HUES64 (cell line): ENCODE measurements around the gene PREX1.

Experiments
- H3K27ac ChIP-seq: 2 replicates; pipeline ENCODE4 v1.7.0; 2013; ENCODE audit warnings: low read depth, low read length, inconsistent platforms
- H3K27me3 ChIP-seq: 2 replicates; pipeline ENCODE4 v1.6.1; 2013; ENCODE audit warnings: mild to moderate bottlenecking, low read length; ENCODE audit not compliant: insufficient read depth
- H3K36me3 ChIP-seq: 2 replicates; pipeline ENCODE4 v1.6.1; 2013; ENCODE audit warnings: mild to moderate bottlenecking, low read length; ENCODE audit not compliant: insufficient read depth
- H3K4me1 ChIP-seq: 2 replicates; pipeline ENCODE4 v1.6.1; 2013; ENCODE audit warnings: mild to moderate bottlenecking, low read length, moderate library complexity; ENCODE audit not compliant: insufficient read depth
- H3K4me3 ChIP-seq: 2 replicates; pipeline ENCODE4 v1.5.1; 2013; ENCODE audit warnings: mild to moderate bottlenecking, low read length, moderate library complexity
- H3K9ac ChIP-seq: 2 replicates; pipeline ENCODE4 v1.6.1; 2013; ENCODE audit warnings: mild to moderate bottlenecking, low read depth, low read length
- H3K9me3 ChIP-seq: 2 replicates; pipeline ENCODE4 v1.6.1; 2013; ENCODE audit warnings: low read depth, low read length; ENCODE audit not compliant: insufficient read depth
- WGBS: fragments of 150-250, 120-280 bp; methylation state at CpG from one replicate; pipeline ENCODE4 v1.1.7; 2013; ENCODE audit warnings: missing lambda C conversion rate; 5-methylcytosine and 5-hydroxymethylcytosine counted together

PREX1 gene

GRCh38 chr20:48800177-48800576 is 27.6 kb downstream of the PREX1 start:
- Histone ChIP-seq H3K4me1 (peaks cover 15% of the 10 kb centered on the region; the same call in 1 of the 2 replicates), H3K4me3 (no peak overlapping the region), H3K27me3 (no peaks in the 10 kb centered on the region), H3K9me3 (no peaks in the 10 kb centered on the region), H3K9ac (no peak overlapping the region), H3K27ac (no peak overlapping the region), H3K36me3 (no peaks in the 10 kb centered on the region)
- WGBS = 93% methylated on average over 4 of the region's 4 CpGs

- no peak overlapping the region for H3K9ac ChIP-seq
- 84% methylated on average over 12 of the region's 12 CpGs for WGBS
- no peaks in the 10 kb centered on the region for H3K9me3 ChIP-seq
- H3K36me3 ChIP-seq = no peaks in the 10 kb centered on the region
- H3K4me3 ChIP-seq = no peak overlapping the region
- peaks cover 20% of the 10 kb centered on the region; the same call in 1 of the 2 replicates for H3K4me1 ChIP-seq
- no peak overlapping the region for H3K27ac ChIP-seq
- no peaks in the 10 kb centered on the region for H3K27me3 ChIP-seq
Observed at GRCh38 chr20:48799328-48800105, 28.3 kb downstream of the PREX1 start.

DNA sequence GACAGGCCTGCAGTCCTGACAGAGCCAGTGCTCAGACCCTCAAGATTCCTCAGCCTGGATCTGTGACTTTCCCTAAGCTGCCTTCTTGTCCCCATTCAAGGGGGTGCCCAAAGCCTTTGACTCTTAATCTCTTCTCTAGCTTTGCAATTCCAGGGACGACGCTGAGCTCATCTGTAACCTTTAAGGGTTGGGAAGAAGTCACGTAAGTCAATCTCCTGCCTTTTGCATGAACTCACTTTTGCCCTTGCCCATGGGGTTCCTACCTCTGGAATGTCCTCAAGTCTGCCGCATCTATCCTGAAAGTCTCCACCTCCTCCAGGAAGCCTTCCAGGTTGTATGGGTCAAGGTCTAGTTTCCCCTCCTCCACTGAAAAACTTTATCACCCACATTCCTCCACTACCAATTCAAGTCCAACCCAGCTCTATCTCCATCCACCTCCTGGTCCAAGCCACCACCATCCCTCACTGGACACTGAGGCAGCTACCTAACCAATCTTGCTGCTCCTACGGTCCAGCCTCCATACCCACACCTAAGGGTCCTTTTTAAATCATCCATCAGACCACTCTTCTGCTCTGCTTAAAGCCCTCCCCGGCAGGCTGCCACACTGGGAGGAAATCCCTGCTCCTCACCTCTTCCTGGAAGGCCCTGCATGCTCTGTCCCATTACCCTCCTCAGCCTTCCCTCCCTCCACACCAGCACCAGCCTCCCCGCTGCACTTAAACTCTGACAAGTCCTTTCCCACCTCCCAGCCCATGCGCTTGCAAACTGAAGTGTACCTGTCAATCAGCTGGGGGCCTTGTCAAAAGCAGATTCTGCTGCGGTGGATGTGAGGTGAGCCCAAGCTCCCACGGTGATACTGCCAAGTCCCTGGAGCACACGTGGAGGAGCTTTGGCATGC is 29.7 kb downstream of the PREX1 start:
- H3K27me3 ChIP-seq = no peaks in the 10 kb centered on the region
- no peak overlapping the region for H3K27ac ChIP-seq
- 57% methylated on average over 11 of the region's 11 CpGs for WGBS
- H3K4me3 ChIP-seq = no peak overlapping the region
- no peaks in the 10 kb centered on the region for H3K36me3 ChIP-seq
- no peaks in the 10 kb centered on the region for H3K9me3 ChIP-seq
- peaks cover 30% of the 10 kb centered on the region for H3K4me1 ChIP-seq
- H3K9ac ChIP-seq = no peak overlapping the region

DNA sequence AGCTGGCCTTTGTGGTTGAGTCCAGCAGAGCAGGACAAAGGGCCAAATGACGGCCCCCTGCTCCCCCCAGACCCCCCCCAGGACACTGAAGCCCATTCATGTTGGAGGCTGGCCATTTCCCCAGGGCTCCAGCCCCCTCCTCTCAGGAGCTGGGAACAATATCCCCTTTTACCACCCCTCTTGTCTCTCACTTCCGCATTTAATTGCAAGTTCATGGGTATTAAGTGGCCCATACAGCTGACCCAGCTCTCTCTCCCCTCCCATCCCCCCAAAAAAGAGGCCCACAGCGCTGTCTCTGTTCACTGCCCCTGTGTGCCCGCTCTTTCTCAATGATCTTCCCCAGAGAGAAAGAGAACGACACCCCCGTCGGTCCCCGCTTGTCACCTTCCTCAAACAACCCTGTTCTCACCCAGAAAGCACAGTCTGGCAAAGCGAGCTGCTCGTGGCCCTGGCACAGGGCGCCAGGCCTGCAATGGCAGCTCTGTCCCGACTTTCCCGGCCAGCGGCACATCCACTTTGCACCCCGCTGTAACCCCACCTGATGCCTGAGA is 30.4 kb downstream of the PREX1 start:
- no peaks in the 10 kb centered on the region for H3K27me3 ChIP-seq
- 45% methylated on average over 15 of the region's 15 CpGs for WGBS
- H3K9me3 ChIP-seq = no peaks in the 10 kb centered on the region
- H3K36me3 ChIP-seq = no peaks in the 10 kb centered on the region
- no peak overlapping the region for H3K27ac ChIP-seq
- no peak overlapping the region for H3K9ac ChIP-seq
- peaks cover 30% of the 10 kb centered on the region for H3K4me1 ChIP-seq
- no peak overlapping the region for H3K4me3 ChIP-seq

DNA sequence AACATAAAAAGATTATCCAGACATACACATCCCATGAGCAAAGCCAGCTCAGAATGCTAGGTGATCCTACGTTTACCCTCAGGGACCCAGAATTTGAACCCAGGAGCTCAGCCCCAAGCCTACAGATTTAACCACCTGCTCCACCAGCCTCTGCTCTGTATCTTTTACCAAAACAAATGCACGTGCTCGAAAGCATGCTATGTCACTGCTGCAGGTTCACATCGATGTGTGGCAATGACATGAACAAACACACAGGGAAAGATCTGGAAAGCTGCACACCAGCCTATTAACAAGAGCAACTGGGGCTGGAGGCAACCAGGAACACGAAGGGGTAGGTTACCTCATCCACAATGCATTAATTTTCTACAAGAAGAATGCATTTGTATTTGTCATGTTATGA is 32.1 kb downstream of the PREX1 start:
- WGBS = 73% methylated on average over 5 of the region's 5 CpGs
- Histone ChIP-seq H3K27ac (no peak overlapping the region), H3K9me3 (no peaks in the 10 kb centered on the region), H3K4me3 (no peak overlapping the region), H3K4me1 (peaks cover 30% of the 10 kb centered on the region), H3K27me3 (no peaks in the 10 kb centered on the region), H3K36me3 (no peaks in the 10 kb centered on the region), H3K9ac (no peak overlapping the region)

- H3K4me3 ChIP-seq = no peak overlapping the region
- 0 out of 2 replicates have a peak overlapping the region, but pooled peaks have one; percentile 7 for H3K27ac ChIP-seq
- WGBS = 84% methylated on average over 5 of the region's 5 CpGs
- no peak overlapping the region for H3K9ac ChIP-seq
- H3K36me3 ChIP-seq = no peaks in the 10 kb centered on the region
- no peaks in the 10 kb centered on the region for H3K9me3 ChIP-seq
- no peaks in the 10 kb centered on the region for H3K27me3 ChIP-seq
- peaks cover 35% of the 10 kb centered on the region for H3K4me1 ChIP-seq
Observed at GRCh38 chr20:48794816-48795457, 32.9 kb downstream of the PREX1 start.

DNA sequence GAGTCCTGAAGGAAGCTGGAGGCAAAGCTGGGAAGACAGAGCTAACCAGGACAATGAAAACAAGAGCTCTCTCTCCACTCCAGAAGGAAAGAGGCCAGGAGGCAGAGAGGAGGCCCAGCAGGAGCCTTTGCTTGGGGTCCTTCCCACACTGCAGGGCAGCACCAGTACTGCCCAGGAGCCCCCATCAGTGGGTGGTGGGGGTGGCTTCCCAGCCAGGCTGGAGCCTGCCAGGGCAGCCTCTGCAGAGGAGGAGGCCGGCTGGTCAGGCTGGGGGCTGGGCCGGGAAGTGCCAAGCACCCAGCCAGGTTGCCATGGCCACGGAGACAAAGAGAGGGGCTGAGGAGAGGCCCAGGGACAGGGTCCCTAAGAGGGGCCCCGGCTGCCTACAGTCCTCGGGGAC is 33.4 kb downstream of the PREX1 start:
- H3K27me3 ChIP-seq = no peaks in the 10 kb centered on the region
- peaks cover 35% of the 10 kb centered on the region for H3K4me1 ChIP-seq
- no peaks in the 10 kb centered on the region for H3K9me3 ChIP-seq
- 26% methylated on average over 5 of the region's 5 CpGs for WGBS
- H3K36me3 ChIP-seq = no peaks in the 10 kb centered on the region
- peak overlapping the region; percentile 66; the same call in 1 of the 2 replicates for H3K27ac ChIP-seq
- H3K9ac ChIP-seq = peak overlapping the region; percentile 35; the same call in 1 of the 2 replicates
- no peak overlapping the region; the same call in 1 of the 2 replicates for H3K4me3 ChIP-seq

GRCh38 chr20:48793776-48794175 is 34.0 kb downstream of the PREX1 start:
- Histone ChIP-seq H3K4me3 (no peak overlapping the region; the same call in 1 of the 2 replicates), H3K9me3 (no peaks in the 10 kb centered on the region), H3K4me1 (peaks cover 35% of the 10 kb centered on the region), H3K27me3 (no peaks in the 10 kb centered on the region), H3K27ac (peak overlapping the region; percentile 66; the same call in 1 of the 2 replicates), H3K36me3 (no peaks in the 10 kb centered on the region), H3K9ac (peak overlapping the region; percentile 35; the same call in 1 of the 2 replicates)
- WGBS = 81% methylated on average over 3 of the region's 3 CpGs

GRCh38 chr20:48791666-48792071 is 36.1 kb downstream of the PREX1 start:
- WGBS = 93% methylated on average over 6 of the region's 6 CpGs
- H3K27ac ChIP-seq = no peak overlapping the region

DNA sequence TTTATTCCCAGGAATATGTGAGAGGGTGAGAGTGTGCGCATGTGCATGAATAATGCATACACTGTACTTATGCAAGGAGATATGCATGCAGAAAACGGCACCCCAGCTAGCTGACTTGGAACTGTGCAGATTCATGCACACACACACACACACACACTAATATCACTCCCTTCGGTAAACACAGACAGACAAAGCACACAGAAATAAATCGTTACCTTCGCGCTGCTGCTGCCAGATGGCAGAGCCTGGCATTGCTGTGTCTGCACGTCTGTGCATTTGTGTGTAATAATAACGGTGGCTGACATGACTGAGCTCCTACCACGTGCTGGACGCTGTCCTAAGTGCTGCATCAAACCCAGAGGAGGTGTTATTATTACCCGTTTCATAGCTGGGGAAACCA is 36.8 kb downstream of the PREX1 start:
- H3K27me3 ChIP-seq = no peaks in the 10 kb centered on the region
- 91% methylated on average over 11 of the region's 11 CpGs for WGBS
- H3K36me3 ChIP-seq = no peaks in the 10 kb centered on the region
- no peak overlapping the region for H3K27ac ChIP-seq
- no peak overlapping the region for H3K4me3 ChIP-seq
- no peaks in the 10 kb centered on the region for H3K9me3 ChIP-seq
- H3K9ac ChIP-seq = no peak overlapping the region
- peaks cover 30% of the 10 kb centered on the region for H3K4me1 ChIP-seq

More at GRCh38 chr20:48791666-48792071, 36.1 kb downstream of the PREX1 start:
- Histone ChIP-seq H3K4me1 (peaks cover 30% of the 10 kb centered on the region), H3K36me3 (no peaks in the 10 kb centered on the region), H3K27me3 (no peaks in the 10 kb centered on the region), H3K9ac (no peak overlapping the region), H3K9me3 (no peaks in the 10 kb centered on the region), H3K4me3 (no peak overlapping the region)
